Measurements from ENCODE around the gene RXRB. TPM values are rescaled to one million over a fixed set of nuclear protein-coding genes. Genes with fewer than 3 reads are reported as not detected.

The RXRB gene
- total RNA-seq, 4 donors from 2014 or later, result 28.6 to 71.0 (median 34.0) TPM

DNA sequence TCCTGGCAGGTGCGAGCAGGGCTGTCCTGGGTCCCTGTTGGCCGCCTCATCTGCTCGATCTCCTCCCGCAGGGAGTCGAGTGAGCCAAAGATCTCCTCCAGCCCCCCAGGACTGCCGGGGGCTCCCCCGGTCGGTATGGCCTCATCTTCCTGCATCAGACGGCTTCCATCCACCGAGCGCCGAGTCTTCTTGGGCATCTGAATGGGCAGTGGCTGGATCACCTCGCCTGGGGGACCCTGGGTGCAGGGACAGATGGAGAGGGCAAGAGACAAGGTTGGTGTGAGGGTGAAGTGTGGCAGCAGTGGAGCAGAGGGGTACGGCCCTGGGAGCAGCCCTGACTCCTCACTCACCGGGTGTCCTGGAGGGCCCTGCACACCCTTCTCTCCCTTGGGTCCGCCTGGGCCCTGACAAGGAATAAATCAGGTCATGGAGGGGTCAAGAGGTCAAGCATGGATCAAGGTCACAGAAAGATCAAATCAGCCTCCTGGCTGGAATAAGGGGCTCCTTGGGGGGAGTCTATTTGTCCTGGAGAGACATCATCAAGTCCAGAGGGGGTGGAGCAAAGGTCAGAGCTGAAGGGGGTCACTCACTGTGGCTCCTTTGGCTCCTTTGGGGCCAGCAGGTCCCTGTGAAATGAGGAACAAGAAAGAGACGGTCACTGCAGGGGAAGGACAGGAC lies 34.7 kb downstream of the RXRB start:
- intact Hi-C loops (cut with DNase I; ENCODE audit: low total_unique reads), result no loop called here
- no peak for DNase-seq
- TF ChIP-seq, protein P1, sequence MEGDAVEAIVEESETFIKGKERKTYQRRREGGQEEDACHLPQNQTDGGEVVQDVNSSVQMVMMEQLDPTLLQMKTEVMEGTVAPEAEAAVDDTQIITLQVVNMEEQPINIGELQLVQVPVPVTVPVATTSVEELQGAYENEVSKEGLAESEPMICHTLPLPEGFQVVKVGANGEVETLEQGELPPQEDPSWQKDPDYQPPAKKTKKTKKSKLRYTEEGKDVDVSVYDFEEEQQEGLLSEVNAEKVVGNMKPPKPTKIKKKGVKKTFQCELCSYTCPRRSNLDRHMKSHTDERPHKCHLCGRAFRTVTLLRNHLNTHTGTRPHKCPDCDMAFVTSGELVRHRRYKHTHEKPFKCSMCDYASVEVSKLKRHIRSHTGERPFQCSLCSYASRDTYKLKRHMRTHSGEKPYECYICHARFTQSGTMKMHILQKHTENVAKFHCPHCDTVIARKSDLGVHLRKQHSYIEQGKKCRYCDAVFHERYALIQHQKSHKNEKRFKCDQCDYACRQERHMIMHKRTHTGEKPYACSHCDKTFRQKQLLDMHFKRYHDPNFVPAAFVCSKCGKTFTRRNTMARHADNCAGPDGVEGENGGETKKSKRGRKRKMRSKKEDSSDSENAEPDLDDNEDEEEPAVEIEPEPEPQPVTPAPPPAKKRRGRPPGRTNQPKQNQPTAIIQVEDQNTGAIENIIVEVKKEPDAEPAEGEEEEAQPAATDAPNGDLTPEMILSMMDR (IDR thresholded peaks at IDR 0.05), result no peak
- H3K4me1 ChIP-seq, result peaks cover 0 to 5% of the 10 kb centered on the region in 2 donors
- no peak overlapping the region for H3K27ac ChIP-seq
- H3K9me3 ChIP-seq, result no peaks in the 10 kb centered on the region
- H3K4me3 ChIP-seq, result no peak overlapping the region
- H3K36me3 ChIP-seq, result no peaks in the 10 kb centered on the region
- H3K27me3 ChIP-seq, result no peaks in the 10 kb centered on the region

GRCh38 chr6:33164665-33165373 lies 35.6 kb downstream of the RXRB start:
- H3K4me3 ChIP-seq, result no peak overlapping the region
- H3K4me1 ChIP-seq, result peaks cover 0 to 6% of the 10 kb centered on the region in 2 donors
- no peak overlapping the region for H3K27ac ChIP-seq
- no peak for DNase-seq
- no peaks in the 10 kb centered on the region for H3K9me3 ChIP-seq
- TF ChIP-seq POLR2A (IDR thresholded peaks at IDR 0.05), result no peak
- TF ChIP-seq, protein P1 (IDR thresholded peaks at IDR 0.05), result no peak
- no peaks in the 10 kb centered on the region for H3K27me3 ChIP-seq
- intact Hi-C loops (cut with DNase I; ENCODE audit: low total_unique reads), result loop anchor here (5.0 kb wide), 1 partner anchor 82 kb away; no protein-coding TSS in a partner anchor
- H3K36me3 ChIP-seq, result no peaks in the 10 kb centered on the region

DNA sequence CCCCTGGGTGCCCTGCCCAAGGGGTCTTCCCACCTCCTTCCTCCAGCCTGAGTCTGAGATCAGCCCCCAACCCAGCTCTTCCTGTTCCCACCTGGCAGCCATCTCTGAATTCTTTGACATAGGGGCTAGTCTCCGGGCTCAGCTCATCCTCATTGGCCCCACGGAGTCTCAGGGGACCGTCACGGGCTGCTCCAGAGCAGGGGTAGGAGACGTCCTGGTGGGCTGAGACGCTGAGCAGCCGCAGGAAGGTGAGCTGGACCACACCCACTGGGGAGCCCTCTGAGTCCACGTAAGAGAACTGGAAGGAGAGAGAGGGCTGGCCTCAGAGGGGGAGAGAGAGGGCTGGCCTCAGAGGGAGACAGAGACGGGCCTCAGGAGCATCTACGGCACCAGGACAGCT lies 36.3 kb downstream of the RXRB start:
- intact Hi-C loops (cut with DNase I; ENCODE audit: low total_unique reads), result loop anchor here (5.0 kb wide), 1 partner anchor 83 kb away; no protein-coding TSS in a partner anchor
- TF ChIP-seq, protein P1 (IDR thresholded peaks at IDR 0.05), result no peak
- TF ChIP-seq POLR2A (IDR thresholded peaks at IDR 0.05), result no peak
- no peak for DNase-seq

DNA sequence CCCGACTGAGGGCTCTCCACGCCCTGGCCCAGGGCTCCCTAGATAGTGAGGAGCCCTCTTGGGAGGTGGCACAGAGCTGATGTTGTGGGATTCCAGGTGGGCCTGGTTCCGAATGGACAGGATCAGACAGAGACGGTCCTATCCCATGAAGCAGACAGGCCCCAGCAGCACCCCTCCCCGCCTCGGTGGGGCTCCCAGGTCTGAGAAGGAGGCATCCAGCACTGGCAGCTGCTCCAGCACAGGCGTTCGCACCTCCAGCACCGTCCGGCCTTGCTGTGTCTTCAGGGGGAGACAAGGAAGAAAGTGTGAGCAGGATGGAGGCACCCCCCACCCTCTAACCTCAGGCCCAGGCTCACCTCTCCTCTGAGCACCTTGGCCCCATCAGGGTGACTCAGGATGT lies 36.9 kb downstream of the RXRB start:
- Histone ChIP-seq H3K4me3 (no peak overlapping the region), H3K27ac (no peak overlapping the region), H3K9me3 (no peaks in the 10 kb centered on the region), H3K4me1 (peaks cover 0 to 6% of the 10 kb centered on the region in 2 donors), H3K27me3 (no peaks in the 10 kb centered on the region), H3K36me3 (no peaks in the 10 kb centered on the region)
- intact Hi-C loops (cut with DNase I; ENCODE audit: low total_unique reads), result loop anchor here (5.0 kb wide), 1 partner anchor 84 kb away; no protein-coding TSS in a partner anchor
- no peak for TF ChIP-seq POLR2A (IDR thresholded peaks at IDR 0.05)
- no peak for DNase-seq

More for the DNA sequence above, 36.3 kb downstream of the RXRB start:
- Histone ChIP-seq H3K4me1 (peaks cover 0 to 6% of the 10 kb centered on the region in 2 donors), H3K9me3 (no peaks in the 10 kb centered on the region), H3K4me3 (no peak overlapping the region), H3K36me3 (no peaks in the 10 kb centered on the region), H3K27me3 (no peaks in the 10 kb centered on the region), H3K27ac (no peak overlapping the region)

DNA sequence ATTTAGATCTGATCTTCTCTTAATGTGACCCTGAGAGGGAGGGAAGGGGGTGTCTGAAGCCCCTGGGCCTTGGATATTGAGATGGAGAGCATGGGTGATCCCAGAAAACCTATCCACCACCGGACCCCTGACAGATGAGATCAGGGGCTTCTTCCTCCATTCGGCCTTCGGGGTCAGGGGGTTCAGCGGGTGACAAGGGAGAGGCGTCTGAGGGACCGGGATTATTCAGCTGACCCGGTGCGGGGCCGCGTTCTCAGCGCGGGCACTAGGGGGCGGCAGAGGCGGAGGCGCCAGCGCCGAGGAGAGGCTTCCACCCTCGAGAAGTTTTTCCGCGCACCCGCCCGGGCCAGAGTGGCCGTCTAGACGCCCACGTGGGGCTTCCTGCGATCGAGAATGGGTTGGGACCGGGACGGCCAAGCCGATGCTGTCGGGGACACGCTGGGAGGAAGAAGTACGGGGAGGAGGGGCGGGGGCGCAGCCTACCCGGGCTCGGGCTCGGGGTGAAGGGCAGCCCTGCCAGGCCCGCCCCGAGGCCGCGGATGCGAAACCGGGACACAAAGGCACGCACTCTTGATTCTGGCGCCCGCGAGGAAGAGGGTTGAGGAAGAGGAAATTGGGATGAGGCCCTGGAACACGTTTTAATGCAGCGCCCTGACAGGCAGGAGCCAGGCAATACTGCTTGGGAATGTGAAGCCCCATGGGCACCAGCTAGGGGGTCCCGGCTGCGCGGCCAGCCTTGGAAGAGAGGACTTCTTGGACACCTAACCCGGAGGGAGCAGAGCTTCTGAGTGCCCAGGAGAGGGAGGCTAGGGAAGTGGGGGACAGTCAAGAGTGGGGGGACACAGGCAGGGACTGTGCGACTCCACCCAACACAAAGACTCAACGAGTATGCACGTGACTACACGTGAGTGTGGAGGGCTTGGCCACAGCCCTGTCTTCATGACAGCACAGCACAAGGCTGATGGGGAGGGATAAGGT lies 38.8 kb downstream of the RXRB start:
- no peaks in the 10 kb centered on the region for H3K9me3 ChIP-seq
- H3K4me3 ChIP-seq, result peak overlapping the region; percentile 40 to 46
- no peak for TF ChIP-seq POLR2A (IDR thresholded peaks at IDR 0.05)
- TF ChIP-seq, protein P1 (IDR thresholded peaks at IDR 0.05), result peak; percentile 90 to 97 (median 92)
- no peaks in the 10 kb centered on the region for H3K27me3 ChIP-seq
- H3K36me3 ChIP-seq, result no peaks in the 10 kb centered on the region
- peak; percentile 72 to 83 for DNase-seq
- H3K27ac ChIP-seq, result peak overlapping the region in 1 of 2 donors; percentile 47
- H3K4me1 ChIP-seq, result peaks cover 0 to 6% of the 10 kb centered on the region in 2 donors
- intact Hi-C loops (cut with DNase I; ENCODE audit: low total_unique reads), result loop anchor here (5.0 kb wide), 1 partner anchor 86 kb away; no protein-coding TSS in a partner anchor

Measured in uterus (tissue), 4 donors.